A673 (cell line): ENCODE data around the gene TST.

Experiments used
- CTCF ChIP-seq: fragments of 300-800, 200-600 bp; sonication (generic); conservative IDR thresholded peaks from 2 replicates; pipeline ENCODE4 v1.5.1; 2017; ENCODE audit warnings: low read depth, mild to moderate bottlenecking, antibody characterized with exemption, low read length, moderate library complexity, mixed read lengths
- EZH2 ChIP-seq: fragments of 200-600 bp; sonication (generic); IDR thresholded peaks from 2 replicates; pipeline ENCODE4 v1.6.1; 2017; ENCODE audit warnings: borderline replicate concordance, low read depth, mild to moderate bottlenecking, mixed read lengths, antibody characterized with exemption, low read length; ENCODE audit not compliant: poor library complexity, severe bottlenecking

GRCh38 chr22:37017356-37017755 lies 1.9 kb downstream of the TST start:
- TF ChIP-seq CTCF (no peak), EZH2 (no peak)
